HG02981 (cell line): Measurements from ENCODE around the gene ARHGAP25.

Source experiments
- ATAC-seq: cut with Tn5 transposase; IDR thresholded peaks from one replicate; pipeline ENCODE4 v1.9.1; 2021; ENCODE audit warnings: mild to moderate bottlenecking, moderate library complexity; ENCODE audit not compliant: unreplicated experiment

The ARHGAP25 gene, protein sequence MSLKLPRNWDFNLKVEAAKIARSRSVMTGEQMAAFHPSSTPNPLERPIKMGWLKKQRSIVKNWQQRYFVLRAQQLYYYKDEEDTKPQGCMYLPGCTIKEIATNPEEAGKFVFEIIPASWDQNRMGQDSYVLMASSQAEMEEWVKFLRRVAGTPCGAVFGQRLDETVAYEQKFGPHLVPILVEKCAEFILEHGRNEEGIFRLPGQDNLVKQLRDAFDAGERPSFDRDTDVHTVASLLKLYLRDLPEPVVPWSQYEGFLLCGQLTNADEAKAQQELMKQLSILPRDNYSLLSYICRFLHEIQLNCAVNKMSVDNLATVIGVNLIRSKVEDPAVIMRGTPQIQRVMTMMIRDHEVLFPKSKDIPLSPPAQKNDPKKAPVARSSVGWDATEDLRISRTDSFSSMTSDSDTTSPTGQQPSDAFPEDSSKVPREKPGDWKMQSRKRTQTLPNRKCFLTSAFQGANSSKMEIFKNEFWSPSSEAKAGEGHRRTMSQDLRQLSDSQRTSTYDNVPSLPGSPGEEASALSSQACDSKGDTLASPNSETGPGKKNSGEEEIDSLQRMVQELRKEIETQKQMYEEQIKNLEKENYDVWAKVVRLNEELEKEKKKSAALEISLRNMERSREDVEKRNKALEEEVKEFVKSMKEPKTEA

DNA sequence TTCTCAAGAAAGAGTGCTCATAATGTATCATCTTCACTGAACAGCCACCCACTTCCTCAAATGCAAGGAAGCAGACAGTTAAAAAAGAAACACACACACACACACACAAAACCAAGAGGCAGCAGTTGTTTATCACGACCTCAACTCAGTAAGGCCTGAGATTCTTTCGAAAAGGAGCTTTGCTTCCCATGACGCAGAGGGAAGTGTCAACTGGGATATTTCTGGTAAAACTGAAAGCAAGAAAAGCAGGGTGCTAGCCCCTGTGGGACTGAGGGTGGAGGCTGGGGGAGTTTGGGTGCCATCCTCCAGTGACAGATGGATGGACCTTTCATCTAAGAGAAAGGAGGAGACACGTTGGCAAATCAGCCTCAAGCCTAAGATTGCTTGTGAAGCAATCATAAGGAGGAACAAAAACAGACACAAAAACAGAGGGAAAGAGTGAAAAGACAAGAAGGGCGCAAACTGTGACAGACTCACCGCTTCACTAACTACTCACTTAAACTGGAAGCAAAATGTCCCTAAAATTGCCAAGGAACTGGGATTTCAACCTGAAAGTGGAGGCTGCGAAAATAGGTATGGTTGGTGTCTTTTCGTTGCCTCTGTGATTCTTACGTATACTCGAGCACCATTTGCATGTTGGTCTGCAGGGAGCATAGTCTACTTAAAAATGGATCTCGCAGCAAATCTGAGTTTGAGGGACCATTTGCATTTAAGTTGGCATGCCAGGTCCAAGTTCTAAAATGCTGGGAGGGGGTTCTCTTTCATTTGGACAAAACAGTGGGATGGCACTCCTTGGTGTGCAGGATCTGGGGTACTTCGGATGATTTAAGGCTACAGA, at the start of gene ARHGAP25:
Gene ARHGAP25, plus strand, starts transcription at position 124 of the 838 bp plus-strand sequence. Its CDS starts 389 bp downstream, at position 513.
- peak; percentile 40 for ATAC-seq

DNA sequence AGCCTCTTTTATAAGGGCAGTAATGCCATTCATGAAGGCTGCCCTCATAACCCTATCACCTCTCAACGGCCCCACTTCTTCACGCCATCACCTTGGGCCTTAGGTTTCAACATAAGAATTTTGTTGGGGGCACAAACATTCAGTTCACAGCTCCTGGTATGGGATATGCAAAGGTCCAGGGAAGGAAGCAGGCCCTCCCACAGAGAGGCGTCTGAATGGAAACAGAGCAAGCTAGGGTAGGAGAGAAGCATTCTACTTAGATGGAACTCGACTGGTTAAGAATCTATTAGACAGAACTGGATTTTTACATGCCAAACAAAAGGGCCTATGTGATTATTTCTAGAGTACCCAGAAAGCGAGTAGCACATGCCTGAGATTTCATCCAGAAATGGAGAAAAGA, 48.4 kb upstream of the ARHGAP25 start:
- no peak for ATAC-seq

DNA sequence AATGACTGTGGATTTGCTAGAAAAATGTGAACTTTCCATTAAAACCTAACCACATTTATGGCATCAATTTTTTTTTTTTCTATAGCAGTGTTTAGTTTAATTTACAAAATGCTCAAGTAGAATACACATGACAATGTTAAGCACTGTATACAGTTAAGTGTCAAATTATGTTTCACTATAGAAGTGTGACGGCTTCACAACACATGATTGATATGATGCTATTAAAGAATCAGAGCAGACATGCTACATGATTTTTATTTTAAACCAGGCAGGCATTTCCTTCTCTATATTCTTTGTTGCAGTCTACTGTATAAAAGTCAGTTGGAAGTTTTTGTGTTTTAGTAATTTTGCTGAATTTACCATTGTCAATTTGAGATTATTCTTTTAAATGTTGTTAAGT, 47.6 kb upstream of the ARHGAP25 start:
- ATAC-seq = no peak

DNA sequence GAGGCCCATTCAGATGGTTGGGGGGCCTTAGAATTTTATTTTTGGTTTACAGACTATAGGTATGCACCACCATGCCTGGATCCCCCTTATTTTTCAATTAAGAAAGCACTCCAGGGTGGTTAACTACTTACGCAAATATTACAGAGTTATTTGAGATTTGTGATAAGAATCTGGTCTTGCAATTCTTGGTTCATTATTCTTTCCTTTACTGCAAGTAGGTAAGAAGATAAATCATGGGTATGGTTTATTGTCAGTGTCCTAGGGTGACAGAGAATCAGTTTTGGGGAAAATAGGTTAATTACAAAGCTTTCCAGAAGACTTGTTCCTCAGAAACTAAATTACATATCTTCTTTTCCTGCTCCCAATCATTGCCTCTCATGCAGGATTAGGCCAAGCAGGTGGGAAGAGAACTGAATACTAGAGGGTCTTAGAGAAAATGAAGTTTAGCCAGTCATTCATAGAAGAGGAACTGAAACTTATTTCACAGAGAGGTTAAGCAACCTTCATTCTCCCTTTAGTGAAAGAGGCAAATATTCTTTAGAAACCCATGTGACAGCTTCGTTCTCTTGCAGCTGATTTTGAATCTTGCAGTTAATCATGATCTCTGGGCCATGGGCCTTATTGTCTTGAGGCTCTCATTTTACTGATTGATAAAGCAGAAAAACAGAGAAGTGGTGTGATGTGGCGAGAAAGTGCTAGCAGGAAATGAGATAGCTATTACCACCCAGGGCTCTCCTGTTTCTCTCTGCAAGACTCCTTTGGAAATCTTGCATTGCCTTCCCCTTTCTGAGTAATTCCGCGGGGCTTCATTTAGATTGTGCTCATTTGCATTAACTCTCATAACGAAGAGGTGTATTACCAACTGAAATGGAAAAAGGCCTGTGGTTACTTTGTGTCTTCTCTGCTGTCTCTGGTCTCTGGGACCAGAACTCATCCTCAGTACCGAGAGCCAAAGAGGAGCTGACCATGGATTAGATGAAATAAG, 44.8 kb upstream of the ARHGAP25 start:
- peak; percentile 94 for ATAC-seq

- no peak for ATAC-seq
Observed at GRCh38 chr2:68690851-68691250, 43.8 kb upstream of the ARHGAP25 start.

DNA sequence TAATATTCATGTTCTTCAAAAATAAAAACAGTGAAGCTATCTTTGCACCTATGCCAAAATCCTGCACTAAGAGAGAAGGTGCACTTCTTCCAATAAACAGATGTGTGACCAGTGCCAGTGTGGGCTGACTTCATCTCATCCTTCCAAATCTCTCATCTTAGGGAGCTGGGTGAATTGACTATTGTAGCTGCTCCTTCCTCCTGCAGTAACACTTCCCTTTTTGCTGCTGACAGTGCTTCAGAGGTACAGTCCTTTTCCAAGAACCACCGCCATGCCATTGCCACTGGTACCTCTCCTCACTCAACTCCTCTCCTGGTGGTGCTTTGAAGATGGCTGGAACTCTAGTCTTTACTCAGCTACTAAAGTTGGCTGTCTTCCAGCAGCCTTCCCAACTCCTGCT, 42.1 kb upstream of the ARHGAP25 start:
- no peak for ATAC-seq

DNA sequence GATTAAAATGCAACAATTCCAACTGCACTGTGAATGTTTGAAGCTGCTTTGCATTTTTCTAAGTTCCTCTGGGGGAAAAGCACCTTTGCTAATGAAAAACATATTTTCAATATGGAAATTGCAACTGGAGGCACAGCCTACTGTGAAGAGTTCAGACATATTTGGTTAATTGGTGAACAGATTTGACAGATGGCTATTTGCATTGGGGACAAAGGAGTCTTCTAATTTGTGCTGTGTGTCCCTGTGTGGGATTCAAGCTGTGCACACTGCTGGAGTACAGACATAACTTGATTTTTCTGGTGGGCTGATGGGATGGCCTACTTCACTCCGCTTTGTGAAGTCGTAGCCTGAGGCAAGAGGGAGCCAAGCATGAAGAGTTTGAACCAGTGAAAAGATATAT, 40.7 kb upstream of the ARHGAP25 start:
- ATAC-seq = no peak

DNA sequence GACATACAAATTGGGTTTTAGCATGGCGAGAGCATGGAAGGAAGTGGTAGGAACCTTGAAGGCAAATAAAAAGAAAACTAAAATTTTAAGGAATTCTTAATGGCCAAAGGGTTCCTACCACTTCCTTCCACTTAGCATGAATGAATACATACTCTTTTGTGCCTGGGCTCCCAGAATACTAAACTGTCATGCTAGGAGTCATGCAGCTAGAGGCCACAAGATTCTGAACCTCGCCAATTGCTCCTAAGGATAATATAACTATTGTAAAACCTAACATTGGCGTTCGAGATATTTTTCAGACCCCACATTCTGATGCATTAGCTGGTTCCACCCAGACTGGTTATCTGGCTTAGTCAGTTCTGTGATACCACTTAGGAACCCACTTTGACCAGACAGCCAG, 38.6 kb upstream of the ARHGAP25 start:
- no peak for ATAC-seq

DNA sequence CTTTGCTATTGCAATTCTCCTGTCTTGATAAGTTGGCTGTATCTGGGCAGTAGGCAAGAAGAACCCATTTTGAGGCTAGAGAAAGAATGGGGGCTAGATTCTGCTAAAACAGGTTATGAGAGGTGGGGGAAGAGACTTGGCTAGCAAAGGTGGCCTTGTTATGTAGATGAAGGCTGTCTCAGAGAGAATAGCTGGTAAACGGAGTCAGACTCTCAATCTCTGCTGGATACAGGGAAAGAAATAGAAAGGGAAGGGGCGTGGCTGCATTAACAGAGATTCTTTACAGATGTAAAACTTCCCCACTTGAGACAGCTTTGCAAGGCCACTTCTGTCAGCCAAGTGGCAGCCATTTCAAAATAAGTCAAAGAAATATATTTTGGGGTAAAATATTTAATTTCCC, 38.1 kb upstream of the ARHGAP25 start:
- ATAC-seq = no peak

DNA sequence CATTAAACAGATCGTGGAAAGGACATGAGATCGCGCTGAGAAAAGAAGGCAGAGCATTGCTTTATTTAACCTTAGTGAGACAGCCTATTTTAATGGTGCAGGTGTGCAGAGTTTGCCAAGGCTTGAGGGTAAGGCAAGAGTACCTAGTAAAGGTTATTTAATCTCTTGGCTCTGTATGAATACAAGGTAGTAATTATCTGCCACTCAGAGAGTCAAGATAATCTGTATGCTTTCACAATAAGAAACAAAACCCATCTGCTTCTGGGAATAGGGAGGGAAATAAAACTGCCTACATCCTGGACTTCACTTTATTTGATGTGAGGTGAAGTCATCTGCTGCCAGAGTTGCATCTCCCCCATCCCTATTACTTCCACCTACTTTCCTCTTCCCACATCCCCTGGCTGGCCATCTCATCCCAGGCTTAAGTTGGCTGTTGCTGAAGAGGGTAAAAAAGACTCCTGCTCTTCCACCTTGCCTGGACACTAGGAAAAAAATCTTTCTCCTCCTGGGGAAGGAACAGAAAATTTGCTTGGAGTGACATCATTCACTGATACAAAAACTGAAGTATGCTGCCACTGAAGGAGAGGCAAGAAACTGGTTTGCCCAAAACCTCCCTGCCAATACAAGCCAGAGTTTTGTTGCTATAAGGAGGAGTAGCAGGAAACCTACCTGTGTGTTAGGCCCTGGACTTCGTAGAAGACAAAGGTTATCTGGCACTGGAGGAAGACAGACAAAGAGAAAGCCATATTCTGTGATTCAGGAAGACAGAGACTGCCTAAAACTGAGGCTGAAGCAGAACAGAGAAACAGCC, 35.8 kb upstream of the ARHGAP25 start:
- ATAC-seq = no peak

GRCh38 chr2:68700560-68700959, 34.1 kb upstream of the ARHGAP25 start:
- no peak for ATAC-seq

- ATAC-seq = no peak
Observed at GRCh38 chr2:68706637-68707036, 28.0 kb upstream of the ARHGAP25 start.

DNA sequence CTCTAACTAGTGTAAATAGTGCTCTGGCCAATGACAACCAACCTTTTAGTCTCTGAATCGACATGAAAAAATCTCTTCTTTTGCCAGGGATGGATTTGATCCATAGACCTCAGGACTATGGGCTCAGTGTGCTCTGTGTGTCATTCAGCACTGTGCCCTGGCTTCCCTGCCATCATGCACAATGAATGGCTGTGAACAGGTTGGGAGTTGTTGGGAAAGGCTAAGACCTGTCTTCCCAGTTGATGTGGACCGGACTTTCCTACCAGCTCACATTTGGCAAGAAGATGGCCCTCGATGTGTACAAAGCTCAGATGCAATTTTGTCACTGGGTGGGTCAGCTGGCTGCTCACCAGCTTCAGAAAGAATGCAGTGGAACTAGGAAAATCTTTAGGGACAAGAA, 26.0 kb upstream of the ARHGAP25 start:
- ATAC-seq = no peak

DNA sequence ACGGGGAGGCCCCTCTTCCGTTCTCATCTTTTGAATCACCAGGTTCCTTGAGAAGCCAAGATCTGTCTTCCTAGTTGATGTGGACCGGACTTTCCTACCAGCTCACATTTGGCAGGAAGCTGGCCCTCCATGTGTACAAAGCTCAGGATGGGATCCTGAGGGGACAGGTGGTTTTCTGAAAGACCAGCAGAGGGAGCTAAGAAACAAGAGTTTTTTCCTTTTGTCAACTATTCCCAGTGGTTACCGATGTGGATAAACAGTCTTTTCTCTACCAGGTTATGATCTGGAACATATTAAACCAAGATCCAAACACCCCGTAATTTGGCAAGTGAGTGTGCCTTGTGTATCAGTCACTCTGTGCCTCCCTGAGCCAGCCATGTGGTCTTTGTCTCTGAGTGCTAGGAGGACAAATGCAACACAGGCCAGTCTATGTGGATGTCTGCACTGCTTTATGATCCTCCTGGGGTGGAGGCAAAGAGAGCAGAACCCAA, 25.1 kb upstream of the ARHGAP25 start:
- ATAC-seq = no peak

- no peak for ATAC-seq
Observed at GRCh38 chr2:68710336-68710735, 24.3 kb upstream of the ARHGAP25 start.

DNA sequence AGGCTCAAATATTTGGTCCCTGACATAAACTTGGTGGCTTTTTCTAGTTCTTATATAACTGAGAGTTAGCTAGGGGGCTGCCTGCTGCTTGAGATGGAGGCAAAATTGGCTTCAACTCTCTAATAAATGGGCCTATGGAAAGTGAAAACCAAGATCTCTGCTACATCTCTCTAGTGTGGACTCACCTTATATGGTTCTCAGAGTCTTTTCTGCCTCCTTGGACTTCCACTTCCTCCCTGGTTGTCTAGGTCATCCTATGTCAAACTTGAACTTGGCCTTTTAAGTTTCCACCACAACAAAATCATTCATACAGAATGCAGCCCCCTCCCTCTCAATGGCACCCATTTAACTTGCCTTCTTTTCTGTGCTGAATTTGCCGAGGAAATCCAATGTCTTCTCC, 23.9 kb upstream of the ARHGAP25 start:
- no peak for ATAC-seq

DNA sequence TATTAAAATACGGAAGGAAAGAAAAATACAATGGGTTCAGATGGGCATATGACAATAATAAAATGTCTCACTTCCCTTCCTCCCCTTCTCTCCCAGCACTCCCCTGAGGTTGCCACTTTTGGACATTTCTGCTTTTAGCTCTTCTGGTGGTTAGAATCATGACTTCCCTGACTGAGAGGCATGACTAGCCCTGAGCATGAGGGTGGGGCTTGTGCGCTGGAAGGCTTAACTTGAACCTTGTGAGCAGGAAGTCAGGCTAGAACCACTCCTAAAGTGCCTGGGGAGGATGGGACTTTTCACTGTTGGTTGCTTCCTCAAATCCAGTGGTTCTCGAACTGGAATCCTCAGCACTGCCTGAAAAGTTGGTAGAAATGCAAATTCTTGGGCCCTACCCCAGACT, 19.7 kb upstream of the ARHGAP25 start:
- peak; percentile 74 for ATAC-seq

GRCh38 chr2:68715353-68716041, 19.1 kb upstream of the ARHGAP25 start:
- peak; percentile 60 for ATAC-seq
